Rectal smooth muscle tissue (tissue), 1 donor: ENCODE results near the gene FAM72D.
"Not testable (repeated sequence)": the region's sequence is repeated elsewhere in the genome, so short reads cannot be mapped to it uniquely, and the experiment has no call there.

Experiments
- H3K27ac ChIP-seq: one replicate; pipeline ENCODE4 v1.7.0; 2013; ENCODE audit warnings: low read depth, low read length, inconsistent platforms
- H3K27me3 ChIP-seq: one replicate; pipeline ENCODE4 v1.7.0; 2013; ENCODE audit warnings: low read length; ENCODE audit not compliant: control insufficient read depth, insufficient read depth
- H3K36me3 ChIP-seq: one replicate; pipeline ENCODE4 v1.7.0; 2013; ENCODE audit warnings: low read length; ENCODE audit not compliant: control insufficient read depth, insufficient read depth
- H3K4me1 ChIP-seq: one replicate; pipeline ENCODE4 v1.7.0; 2013; ENCODE audit warnings: low read length; ENCODE audit not compliant: control insufficient read depth, insufficient read depth
- H3K4me3 ChIP-seq: one replicate; pipeline ENCODE4 v1.7.0; 2013; ENCODE audit warnings: low read length
- H3K9ac ChIP-seq: one replicate; pipeline ENCODE4 v1.7.0; 2013; ENCODE audit warnings: low read length

Gene FAM72D

DNA sequence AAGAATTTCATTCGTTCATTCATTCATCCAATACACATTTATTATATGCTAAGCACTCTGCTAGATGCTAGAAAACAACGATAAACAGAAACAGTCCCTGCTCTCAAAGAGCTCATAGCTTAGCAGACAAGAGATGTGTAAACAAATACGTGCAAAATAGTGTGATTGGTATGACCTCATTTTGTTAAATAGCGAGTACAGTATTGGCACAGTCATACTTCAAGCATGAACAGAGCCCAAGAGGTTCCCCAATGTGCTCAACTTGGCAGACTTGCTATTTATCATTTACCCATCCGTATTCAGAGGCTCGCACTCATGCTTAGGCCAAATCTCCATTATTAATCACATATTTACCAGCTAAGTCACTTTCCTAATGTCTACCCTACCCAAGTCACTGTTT lies 24.2 kb upstream of the FAM72D start:
- not testable (repeated sequence) for H3K36me3 ChIP-seq, H3K4me1 ChIP-seq, H3K27me3 ChIP-seq, H3K4me3 ChIP-seq, H3K27ac ChIP-seq, H3K9ac ChIP-seq

DNA sequence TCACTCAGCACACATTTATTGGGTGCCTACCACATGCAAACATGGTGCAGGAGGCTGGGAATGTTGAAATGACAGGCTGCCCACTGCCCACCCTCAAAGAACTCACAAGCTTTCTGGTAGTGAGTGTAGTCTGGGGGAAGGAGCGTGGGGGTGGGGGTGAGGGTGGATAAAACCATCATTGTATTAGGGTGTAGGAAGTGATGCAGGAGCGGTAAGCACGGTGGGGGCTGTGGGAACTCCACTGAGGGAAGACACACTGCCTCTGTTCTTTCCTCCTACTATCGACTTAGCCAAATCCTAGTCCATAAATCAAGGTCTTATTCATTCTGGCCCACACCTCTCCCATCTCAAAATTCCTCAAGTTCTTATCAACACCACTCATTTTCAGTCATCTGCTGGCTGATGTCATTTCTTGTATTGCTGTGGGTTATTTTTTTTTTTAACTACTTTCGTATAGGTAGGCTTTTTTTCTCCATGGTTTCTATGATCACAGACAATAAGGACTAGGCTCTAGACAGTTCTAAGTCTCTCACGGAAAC lies 21.7 kb upstream of the FAM72D start:
- H3K9ac ChIP-seq, H3K27me3 ChIP-seq, H3K4me3 ChIP-seq, H3K4me1 ChIP-seq, H3K27ac ChIP-seq, H3K36me3 ChIP-seq: not testable (repeated sequence)

DNA sequence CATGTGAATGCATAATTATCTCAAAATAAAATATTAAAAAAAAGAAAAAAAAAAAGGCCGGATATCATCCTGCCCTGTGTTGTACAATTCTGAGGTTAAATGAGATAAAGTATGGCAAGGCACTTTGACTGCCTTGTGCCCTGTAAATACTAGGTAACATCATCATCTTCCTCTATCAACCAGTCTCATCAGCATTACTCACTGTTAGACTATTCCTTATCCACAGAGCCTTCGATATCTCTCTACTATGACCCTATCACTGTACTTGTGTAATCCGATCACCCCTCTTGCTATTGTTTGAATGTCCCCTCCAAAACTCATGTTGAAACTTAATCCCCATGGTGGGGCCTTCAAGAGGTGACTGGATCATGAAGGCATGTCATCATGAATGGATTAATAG lies 18.9 kb upstream of the FAM72D start:
- not testable (repeated sequence) for H3K27ac ChIP-seq, H3K27me3 ChIP-seq, H3K4me1 ChIP-seq, H3K36me3 ChIP-seq, H3K9ac ChIP-seq, H3K4me3 ChIP-seq

DNA sequence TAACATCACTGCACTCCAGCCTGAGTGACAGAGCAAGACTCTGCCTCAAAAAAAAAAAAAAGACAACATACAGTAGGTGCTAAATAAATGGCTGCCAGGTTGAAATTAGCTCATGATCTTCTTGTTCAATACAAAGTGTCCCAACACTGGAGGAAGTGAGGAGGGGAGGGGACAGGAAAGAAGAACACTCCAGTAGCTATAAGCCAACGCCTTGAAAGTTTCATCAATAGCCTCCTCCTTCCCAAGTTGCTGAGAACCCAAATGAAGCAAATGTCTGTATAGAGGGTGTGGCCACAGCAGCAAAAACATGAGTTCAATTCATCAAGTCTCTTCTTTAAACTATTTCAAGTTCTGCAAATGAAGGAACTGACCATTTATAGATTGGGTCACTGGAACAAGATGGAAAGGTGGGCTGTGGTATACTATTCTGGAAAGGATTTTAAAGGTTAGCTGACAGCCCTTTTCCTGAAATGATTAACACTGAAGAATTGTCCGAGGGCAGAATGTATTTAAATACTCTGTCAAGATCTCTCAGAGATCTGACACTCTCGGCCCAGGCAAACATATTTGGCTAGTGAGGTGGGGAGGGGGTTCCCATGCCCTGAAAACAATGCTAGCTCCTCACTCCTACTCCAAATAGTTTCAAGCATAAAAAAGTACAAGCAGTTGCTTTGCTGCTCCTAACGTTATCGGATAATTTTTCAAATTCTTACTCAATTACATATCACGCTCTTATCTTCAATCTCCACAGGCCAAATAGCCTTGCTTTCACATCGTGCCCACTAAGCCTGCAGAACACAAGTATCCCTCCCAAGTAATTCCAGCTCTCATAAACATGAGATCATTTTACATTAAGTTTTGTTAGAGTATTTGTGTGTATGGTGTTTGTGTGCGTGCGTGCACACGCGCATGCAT lies 17.6 kb upstream of the FAM72D start:
- H3K4me1 ChIP-seq, H3K4me3 ChIP-seq, H3K9ac ChIP-seq, H3K27me3 ChIP-seq, H3K36me3 ChIP-seq, H3K27ac ChIP-seq: not testable (repeated sequence)

DNA sequence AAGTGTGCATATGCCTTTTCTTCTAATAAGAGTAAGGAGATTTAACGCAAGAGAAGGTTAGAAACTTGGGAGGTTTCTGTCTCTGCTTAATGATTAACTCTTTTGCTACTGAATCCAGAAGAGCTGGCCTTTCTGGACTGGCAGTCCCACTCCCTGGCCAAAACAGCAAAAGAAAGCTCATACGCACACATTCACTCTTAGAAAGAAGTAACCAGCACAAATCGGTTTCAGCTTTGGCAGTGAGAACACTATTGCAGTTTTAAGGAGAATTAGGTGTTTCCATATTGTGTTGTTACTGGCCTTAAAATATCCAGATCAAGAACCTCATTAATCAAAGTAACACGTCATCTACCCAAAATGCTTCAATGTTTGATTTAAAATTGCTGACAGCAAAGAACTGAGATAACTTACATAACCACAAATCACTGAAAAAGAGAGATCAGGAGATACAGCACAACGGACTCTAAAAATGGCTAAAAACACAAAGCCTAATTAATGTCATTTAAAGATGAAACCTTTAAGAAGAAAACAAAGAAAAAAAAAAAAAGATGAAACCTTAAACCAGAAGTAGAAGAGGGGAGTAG lies 16.9 kb upstream of the FAM72D start:
- not testable (repeated sequence) for H3K9ac ChIP-seq, H3K36me3 ChIP-seq, H3K27me3 ChIP-seq, H3K27ac ChIP-seq, H3K4me3 ChIP-seq, H3K4me1 ChIP-seq

DNA sequence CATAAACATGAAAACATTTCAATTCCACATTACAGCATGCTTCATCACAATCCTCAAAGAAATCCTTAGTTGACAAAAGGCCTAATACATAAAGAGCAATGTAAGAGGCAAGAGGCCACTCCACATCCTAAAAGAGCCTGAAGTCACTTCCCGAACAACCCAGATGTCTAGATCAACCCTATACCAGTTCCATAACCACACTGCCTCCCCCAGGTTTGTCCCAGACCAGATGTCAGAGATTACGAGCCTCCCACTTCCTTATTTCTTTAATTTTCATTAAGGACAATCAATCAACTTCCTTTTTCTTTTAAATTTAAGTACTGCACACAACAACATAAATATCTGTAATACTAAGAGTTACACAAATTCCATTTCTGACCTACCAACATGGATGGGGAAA lies 16.0 kb upstream of the FAM72D start:
- not testable (repeated sequence) for H3K9ac ChIP-seq, H3K27me3 ChIP-seq, H3K4me1 ChIP-seq, H3K36me3 ChIP-seq, H3K4me3 ChIP-seq, H3K27ac ChIP-seq

DNA sequence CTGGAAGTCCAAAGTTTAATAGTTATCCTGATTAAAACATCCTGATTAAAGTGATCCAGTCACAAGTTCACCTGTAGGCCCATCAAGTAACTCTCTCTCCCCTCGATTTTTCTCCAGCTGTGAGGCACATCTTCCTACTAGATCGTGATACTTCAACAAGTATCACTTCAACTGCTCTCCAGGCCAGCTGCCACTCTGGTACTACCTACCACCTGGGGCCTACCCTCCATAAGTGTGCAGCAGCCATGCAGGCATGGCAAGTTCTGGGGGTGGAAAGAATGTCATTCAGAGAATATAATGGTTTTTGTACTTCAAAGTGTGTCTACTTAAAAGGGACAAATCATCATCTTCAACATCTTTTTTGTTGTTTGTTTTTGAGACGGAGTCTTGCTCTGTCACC lies 15.6 kb upstream of the FAM72D start:
- not testable (repeated sequence) for H3K9ac ChIP-seq, H3K4me3 ChIP-seq, H3K27ac ChIP-seq, H3K4me1 ChIP-seq, H3K27me3 ChIP-seq, H3K36me3 ChIP-seq

DNA sequence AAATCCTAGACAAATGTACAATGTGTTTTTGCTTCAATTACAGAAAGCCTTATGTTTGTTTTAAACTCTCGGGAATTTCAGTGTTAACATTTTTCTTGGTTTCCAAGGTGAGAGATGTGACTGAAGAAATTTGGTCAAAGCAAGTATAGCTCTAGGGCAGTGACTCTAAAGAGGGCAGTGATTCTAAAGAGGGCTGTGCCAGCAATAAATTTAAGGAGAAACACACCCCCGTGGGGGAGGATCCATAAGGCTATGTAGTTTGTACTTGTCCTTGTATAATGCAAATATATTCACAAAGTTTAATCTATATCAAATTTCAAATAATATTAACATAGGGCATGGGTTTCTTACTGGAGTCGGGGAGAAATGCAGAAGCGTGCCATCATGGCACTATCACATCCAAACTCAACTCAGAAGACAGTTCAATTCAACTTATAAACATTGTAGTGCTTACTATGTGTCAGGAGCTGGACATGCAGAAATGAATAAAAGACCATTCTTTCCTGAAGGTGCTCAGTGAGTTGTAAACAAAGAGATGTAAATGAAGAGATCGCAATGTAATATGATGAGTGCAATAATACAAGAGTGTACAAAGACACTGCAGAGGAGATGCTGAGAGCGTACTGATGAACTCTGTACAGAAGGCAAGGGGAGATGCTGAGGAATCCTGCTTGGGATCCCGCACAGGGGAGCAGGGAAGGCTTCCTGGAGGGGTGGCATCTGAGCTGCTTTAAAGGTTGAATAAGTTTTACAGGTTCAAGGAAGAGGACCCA lies 13.1 kb upstream of the FAM72D start:
- not testable (repeated sequence) for H3K4me3 ChIP-seq, H3K4me1 ChIP-seq, H3K27ac ChIP-seq, H3K36me3 ChIP-seq, H3K27me3 ChIP-seq, H3K9ac ChIP-seq

DNA sequence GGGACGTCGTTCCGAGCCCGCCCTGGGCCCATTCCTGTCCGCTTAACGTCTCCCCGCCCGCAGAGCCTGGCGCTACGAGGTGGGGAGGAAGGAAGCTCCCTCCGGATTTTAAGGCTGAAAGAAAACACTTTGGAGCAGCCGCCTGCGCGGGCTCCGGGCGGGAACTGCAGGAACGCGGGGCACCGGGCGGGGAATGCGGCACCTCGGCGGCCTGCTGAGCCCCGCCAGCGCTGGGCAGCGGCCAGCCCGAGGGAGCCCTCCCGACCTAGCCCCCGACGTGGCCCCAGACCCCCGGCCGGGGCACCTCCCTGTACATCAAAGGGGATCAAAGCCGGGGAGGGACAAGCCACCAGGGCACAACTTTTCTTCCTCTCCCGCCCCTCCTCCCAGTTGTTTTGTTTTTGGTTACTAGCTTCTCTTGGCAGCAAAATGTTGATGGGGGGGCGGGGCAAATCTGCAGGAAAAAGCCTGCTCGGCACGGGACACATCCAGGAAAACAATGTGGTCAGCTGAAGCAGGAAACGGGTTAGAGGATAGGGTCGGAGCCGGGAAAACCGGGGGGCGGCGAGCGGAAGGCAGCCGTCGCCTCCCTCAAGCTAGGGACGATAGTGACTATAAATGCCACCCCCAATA lies 2.1 kb upstream of the FAM72D start:
- H3K36me3 ChIP-seq, H3K27ac ChIP-seq, H3K27me3 ChIP-seq, H3K9ac ChIP-seq, H3K4me3 ChIP-seq, H3K4me1 ChIP-seq: not testable (repeated sequence)

DNA sequence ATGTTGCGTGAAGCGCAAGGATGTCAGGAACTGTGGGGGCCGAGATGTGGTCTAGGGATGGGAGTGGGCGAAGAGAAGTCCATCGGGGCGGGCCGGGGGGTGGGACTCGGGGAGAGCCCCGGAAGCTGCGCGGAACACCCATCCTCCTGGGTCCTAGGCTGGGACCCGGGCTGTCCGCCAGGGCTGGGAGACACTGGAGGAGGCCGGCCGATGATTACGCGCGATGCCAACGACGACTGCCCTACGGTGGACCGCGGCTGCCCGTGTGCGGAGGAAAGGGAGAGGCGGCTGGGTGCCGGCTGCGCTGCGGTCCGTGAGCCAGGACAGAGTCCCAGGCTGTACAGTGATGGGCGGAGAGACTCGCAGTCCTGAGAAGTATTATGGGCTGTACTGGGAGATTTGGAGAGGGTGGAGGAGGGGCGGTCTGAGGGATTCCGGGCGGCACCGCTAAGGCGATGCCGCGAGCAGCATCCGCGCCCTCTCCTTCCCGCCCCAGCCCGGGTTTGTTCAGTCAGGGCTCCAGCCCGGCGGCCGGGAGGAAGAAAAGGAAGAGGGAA lies 1.0 kb upstream of the FAM72D start:
- H3K4me3 ChIP-seq = peak overlapping the region; percentile 27
- not testable (repeated sequence) for H3K9ac ChIP-seq, H3K36me3 ChIP-seq, H3K27me3 ChIP-seq, H3K4me1 ChIP-seq, H3K27ac ChIP-seq

DNA sequence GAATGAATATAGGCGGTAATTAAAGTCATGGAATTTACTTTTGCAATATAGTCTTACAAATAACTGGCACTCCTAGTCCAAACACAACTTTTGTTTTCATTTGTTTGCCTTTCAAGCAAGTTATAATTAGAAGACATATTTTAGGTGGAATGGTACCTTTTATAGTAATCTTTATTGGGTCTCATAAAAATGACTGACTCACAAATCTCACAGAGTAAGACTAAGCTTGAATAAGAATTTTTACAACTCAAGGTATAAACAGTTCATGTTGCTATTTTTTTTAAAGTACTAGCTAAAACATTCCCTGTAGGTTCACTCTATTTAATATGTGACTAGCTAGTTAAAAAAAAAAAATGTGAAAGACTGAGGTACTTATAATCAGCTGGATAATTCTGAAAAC lies 6.0 kb downstream of the FAM72D start:
- not testable (repeated sequence) for H3K4me1 ChIP-seq, H3K27me3 ChIP-seq, H3K4me3 ChIP-seq, H3K36me3 ChIP-seq, H3K9ac ChIP-seq, H3K27ac ChIP-seq

DNA sequence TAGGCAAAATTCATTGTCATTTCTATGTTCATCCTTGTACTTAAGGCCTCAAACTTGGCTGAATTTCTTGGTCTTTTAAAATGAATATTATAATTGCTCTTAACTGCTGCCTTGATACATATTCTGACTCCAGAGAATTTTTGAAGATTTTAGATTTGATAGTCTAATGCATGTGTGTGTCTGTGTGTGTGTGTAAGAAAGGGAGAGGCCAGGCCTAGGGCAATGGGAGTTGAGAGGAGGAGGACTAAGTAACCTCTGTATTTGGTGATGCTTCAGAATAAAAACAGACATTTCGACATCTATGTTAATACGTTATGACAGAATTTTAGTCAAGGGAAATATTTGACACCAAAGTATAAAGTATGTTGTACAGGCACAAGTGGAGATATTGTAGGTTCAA lies 7.5 kb downstream of the FAM72D start:
- not testable (repeated sequence) for H3K27ac ChIP-seq, H3K4me3 ChIP-seq, H3K27me3 ChIP-seq, H3K4me1 ChIP-seq, H3K36me3 ChIP-seq, H3K9ac ChIP-seq
